ENCODE data around the gene SNRPN. TPM values are rescaled to one million over a fixed set of nuclear protein-coding genes. Genes with fewer than 3 reads are reported as not detected.

The SNRPN gene
- polyA plus RNA-seq, 1 donor (not counting 4 experiments of a cell fraction or from before 2014, with no cell fraction given): 93.0 TPM

DNA sequence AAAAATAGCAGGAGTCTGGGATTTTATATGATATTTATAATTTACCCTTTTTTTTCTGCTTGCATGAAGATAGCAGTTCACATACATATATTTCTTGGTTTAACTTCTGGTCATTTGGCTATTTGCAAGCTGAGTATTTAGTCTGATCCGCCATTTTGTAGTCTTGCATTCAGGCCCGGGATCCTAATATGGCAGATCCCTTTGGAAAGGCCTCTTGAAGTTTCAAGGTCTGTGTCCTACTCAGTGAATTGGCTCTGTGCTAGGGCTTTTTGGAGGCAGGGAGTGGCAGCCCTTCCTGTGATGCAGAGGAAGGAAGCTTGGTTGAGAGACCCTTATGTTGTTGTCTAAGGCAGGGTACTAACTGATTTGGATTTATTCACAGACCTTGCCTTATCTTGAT, 2.9 kb downstream of the SNRPN start:
- Histone ChIP-seq H2AFZ (ENCODE audit: control insufficient read depth, low read length) (no peak overlapping the region), H4K20me1 (ENCODE audit: control insufficient read depth, extremely low read depth, insufficient read depth, low read length) (no peaks in the 10 kb centered on the region), H3K36me3 (ENCODE audit: control insufficient read depth in 2 of 2, extremely low read depth in 1 of 2, insufficient read depth in 2 of 2, low read length in 2 of 2) (no peaks in the 10 kb centered on the region), H3K4me1 (ENCODE audit: control insufficient read depth, extremely low read depth, insufficient read depth, low read length) (no peaks in the 10 kb centered on the region), H3K9me1 (ENCODE audit: control insufficient read depth, extremely low read depth, insufficient read depth, low read length) (no peaks in the 10 kb centered on the region), H3K27me3 (ENCODE audit: control insufficient read depth, extremely low read depth, insufficient read depth, low read length) (no peaks in the 10 kb centered on the region), H3K9ac (ENCODE audit: control insufficient read depth, extremely low read depth, insufficient read depth, low read length) (no peak overlapping the region), H3K9me3 (ENCODE audit: control insufficient read depth, low read depth, low read length) (peaks cover 6% of the 10 kb centered on the region), H3K79me2 (ENCODE audit: control insufficient read depth, insufficient read depth, low read length) (peaks cover 58% of the 10 kb centered on the region), H3K4me3 (ENCODE audit: control insufficient read depth in 2 of 3, extremely low read depth in 1 of 3, insufficient read depth in 2 of 3, low read depth in 1 of 3, low read length in 3 of 3) (no peak overlapping the region), H3K27ac (ENCODE audit: control insufficient read depth, insufficient read depth, low read length) (no peak overlapping the region), H3K4me2 (ENCODE audit: control insufficient read depth, extremely low read depth, insufficient read depth, low read depth, low read length) (no peak overlapping the region)
- TF ChIP-seq, protein P1, sequence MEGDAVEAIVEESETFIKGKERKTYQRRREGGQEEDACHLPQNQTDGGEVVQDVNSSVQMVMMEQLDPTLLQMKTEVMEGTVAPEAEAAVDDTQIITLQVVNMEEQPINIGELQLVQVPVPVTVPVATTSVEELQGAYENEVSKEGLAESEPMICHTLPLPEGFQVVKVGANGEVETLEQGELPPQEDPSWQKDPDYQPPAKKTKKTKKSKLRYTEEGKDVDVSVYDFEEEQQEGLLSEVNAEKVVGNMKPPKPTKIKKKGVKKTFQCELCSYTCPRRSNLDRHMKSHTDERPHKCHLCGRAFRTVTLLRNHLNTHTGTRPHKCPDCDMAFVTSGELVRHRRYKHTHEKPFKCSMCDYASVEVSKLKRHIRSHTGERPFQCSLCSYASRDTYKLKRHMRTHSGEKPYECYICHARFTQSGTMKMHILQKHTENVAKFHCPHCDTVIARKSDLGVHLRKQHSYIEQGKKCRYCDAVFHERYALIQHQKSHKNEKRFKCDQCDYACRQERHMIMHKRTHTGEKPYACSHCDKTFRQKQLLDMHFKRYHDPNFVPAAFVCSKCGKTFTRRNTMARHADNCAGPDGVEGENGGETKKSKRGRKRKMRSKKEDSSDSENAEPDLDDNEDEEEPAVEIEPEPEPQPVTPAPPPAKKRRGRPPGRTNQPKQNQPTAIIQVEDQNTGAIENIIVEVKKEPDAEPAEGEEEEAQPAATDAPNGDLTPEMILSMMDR (optimal IDR thresholded peaks at IDR 0.05 in 1 of 3, IDR thresholded peaks at IDR 0.05 in 1 of 3, conservative IDR thresholded peaks at IDR 0.05 in 1 of 3; ENCODE audit: extremely low read depth in 1 of 3, insufficient read depth in 2 of 3, low read length in 3 of 3): no peak
- no peak for TF ChIP-seq EZH2 (IDR thresholded peaks at IDR 0.05; ENCODE audit: low read length)
- FAIRE-seq (no peak), DNase-seq (ENCODE audit: low read depth, low spot score) (no peak)
- dilution Hi-C loops (cut with MboI; ENCODE audit: extremely low pct_ligation_motif_present, low sequenced_read_pairs): no loop called here

DNA sequence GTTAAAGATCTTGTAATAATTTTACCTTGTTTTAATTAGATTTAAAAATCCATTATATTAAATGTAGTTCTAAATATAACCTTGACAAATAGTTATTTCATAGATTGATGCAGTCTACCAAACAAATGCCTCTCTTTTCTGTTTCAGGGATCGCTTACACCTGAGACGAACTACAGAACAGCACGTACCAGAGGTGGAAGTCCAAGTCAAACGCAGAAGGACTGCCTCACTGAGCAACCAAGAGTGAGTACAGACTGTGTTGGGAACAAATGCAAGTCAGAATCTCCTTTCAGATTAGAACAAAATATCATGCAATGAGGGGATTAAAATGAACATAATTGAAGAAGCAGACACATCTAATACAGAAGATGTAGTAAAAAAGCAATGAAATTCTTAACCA, 7.2 kb downstream of the SNRPN start:
- Histone ChIP-seq H3K79me2 (ENCODE audit: control insufficient read depth, insufficient read depth, low read length) (peaks cover 45% of the 10 kb centered on the region), H2AFZ (ENCODE audit: control insufficient read depth, low read length) (no peak overlapping the region), H3K4me3 (ENCODE audit: control insufficient read depth in 2 of 3, extremely low read depth in 1 of 3, insufficient read depth in 2 of 3, low read depth in 1 of 3, low read length in 3 of 3) (no peak overlapping the region), H3K4me1 (ENCODE audit: control insufficient read depth, extremely low read depth, insufficient read depth, low read length) (no peaks in the 10 kb centered on the region), H3K9me1 (ENCODE audit: control insufficient read depth, extremely low read depth, insufficient read depth, low read length) (no peaks in the 10 kb centered on the region), H3K9ac (ENCODE audit: control insufficient read depth, extremely low read depth, insufficient read depth, low read length) (no peak overlapping the region), H3K27me3 (ENCODE audit: control insufficient read depth, extremely low read depth, insufficient read depth, low read length) (no peaks in the 10 kb centered on the region), H3K4me2 (ENCODE audit: control insufficient read depth, extremely low read depth, insufficient read depth, low read depth, low read length) (no peak overlapping the region), H3K27ac (ENCODE audit: control insufficient read depth, insufficient read depth, low read length) (no peak overlapping the region), H4K20me1 (ENCODE audit: control insufficient read depth, extremely low read depth, insufficient read depth, low read length) (no peaks in the 10 kb centered on the region), H3K9me3 (ENCODE audit: control insufficient read depth, low read depth, low read length) (peaks cover 2% of the 10 kb centered on the region), H3K36me3 (ENCODE audit: control insufficient read depth in 2 of 2, extremely low read depth in 1 of 2, insufficient read depth in 2 of 2, low read length in 2 of 2) (no peaks in the 10 kb centered on the region)
- TF ChIP-seq, protein P1 (optimal IDR thresholded peaks at IDR 0.05 in 1 of 3, IDR thresholded peaks at IDR 0.05 in 1 of 3, conservative IDR thresholded peaks at IDR 0.05 in 1 of 3; ENCODE audit: extremely low read depth in 1 of 3, insufficient read depth in 2 of 3, low read length in 3 of 3): no peak
- no peak for TF ChIP-seq EZH2 (IDR thresholded peaks at IDR 0.05; ENCODE audit: low read length)
- no peak for FAIRE-seq
- dilution Hi-C loops (cut with MboI; ENCODE audit: extremely low pct_ligation_motif_present, low sequenced_read_pairs): no loop called here
- no peak for DNase-seq (ENCODE audit: low read depth, low spot score)
